HG02885 (cell line): ENCODE measurements around the gene SLC5A4.

Experiments used
- ATAC-seq: cut with Tn5 transposase; IDR thresholded peaks from one replicate; pipeline ENCODE4 v1.9.1; 2021; ENCODE audit warnings: mild to moderate bottlenecking; ENCODE audit not compliant: unreplicated experiment, poor library complexity

SLC5A4 gene

GRCh38 chr22:32236970-32237369 lies 18.2 kb downstream of the SLC5A4 start:
- ATAC-seq, result no peak

- no peak for ATAC-seq
Observed at GRCh38 chr22:32233091-32233490, 22.1 kb downstream of the SLC5A4 start.

GRCh38 chr22:32232191-32232830 lies 22.8 kb downstream of the SLC5A4 start:
- ATAC-seq, result no peak

- ATAC-seq, result no peak
Observed at GRCh38 chr22:32226326-32227104, 28.6 kb downstream of the SLC5A4 start.

GRCh38 chr22:32222991-32223390 lies 32.2 kb downstream of the SLC5A4 start:
- ATAC-seq, result no peak

- no peak for ATAC-seq
Observed at GRCh38 chr22:32219026-32219425, 36.1 kb downstream of the SLC5A4 start.

GRCh38 chr22:32218470-32218869 lies 36.7 kb downstream of the SLC5A4 start:
- no peak for ATAC-seq

GRCh38 chr22:32217465-32217864 lies 37.7 kb downstream of the SLC5A4 start:
- ATAC-seq, result no peak

GRCh38 chr22:32216911-32217310 lies 38.2 kb downstream of the SLC5A4 start:
- no peak for ATAC-seq

GRCh38 chr22:32211011-32211410 lies 44.1 kb downstream of the SLC5A4 start:
- ATAC-seq, result no peak

- no peak for ATAC-seq
Observed at GRCh38 chr22:32208681-32209080, 46.5 kb downstream of the SLC5A4 start.

- no peak for ATAC-seq
Observed at GRCh38 chr22:32207971-32208480, 47.1 kb downstream of the SLC5A4 start.

GRCh38 chr22:32206774-32207758 lies 48.1 kb downstream of the SLC5A4 start:
- ATAC-seq, result no peak

- no peak for ATAC-seq
Observed at GRCh38 chr22:32205974-32206773, 49.0 kb downstream of the SLC5A4 start.

GRCh38 chr22:32204856-32205722 lies 50.1 kb downstream of the SLC5A4 start, which contains the start of gene RFPL2:
TSS of gene RFPL2 (minus strand) at chr22:32205073. CDS start at chr22:32202451, 2,622 bp downstream.
- no peak for ATAC-seq

- ATAC-seq, result no peak
Observed at GRCh38 chr22:32204040-32204855, 50.9 kb downstream of the SLC5A4 start.

- no peak for ATAC-seq
Observed at GRCh38 chr22:32203181-32204039, 51.7 kb downstream of the SLC5A4 start.
